ENCODE measurements around the gene ENTPD1. TPM values are rescaled to one million over a fixed set of nuclear protein-coding genes. Genes with fewer than 3 reads are reported as not detected.
A peak's percentile ranks its signal among the peaks of the same experiment; 100 is the strongest.

The ENTPD1 gene
- total RNA-seq, 1 donor from 2014 or later, result 34.5 TPM

DNA sequence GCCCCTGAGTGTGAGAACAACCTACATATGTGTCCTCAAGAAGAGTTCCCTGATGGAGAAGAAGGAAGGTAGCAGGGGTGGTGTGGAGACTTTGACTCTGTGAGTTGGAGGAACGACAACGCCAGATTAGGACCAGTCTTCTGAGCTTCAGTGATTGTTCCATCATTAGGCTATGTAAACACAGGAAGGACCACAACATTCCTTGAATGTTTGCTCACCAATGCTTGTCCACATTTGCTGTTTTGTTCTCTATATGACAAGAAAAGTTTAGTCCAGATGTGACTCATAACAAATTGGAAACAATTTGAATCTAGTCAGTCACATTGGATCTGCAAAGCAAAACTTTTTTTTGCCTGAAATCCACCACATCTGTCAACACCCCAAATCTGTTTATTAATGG is 62.7 kb downstream of the ENTPD1 start:
- H3K9me3 ChIP-seq, result no peaks in the 10 kb centered on the region
- TF ChIP-seq, protein P1, sequence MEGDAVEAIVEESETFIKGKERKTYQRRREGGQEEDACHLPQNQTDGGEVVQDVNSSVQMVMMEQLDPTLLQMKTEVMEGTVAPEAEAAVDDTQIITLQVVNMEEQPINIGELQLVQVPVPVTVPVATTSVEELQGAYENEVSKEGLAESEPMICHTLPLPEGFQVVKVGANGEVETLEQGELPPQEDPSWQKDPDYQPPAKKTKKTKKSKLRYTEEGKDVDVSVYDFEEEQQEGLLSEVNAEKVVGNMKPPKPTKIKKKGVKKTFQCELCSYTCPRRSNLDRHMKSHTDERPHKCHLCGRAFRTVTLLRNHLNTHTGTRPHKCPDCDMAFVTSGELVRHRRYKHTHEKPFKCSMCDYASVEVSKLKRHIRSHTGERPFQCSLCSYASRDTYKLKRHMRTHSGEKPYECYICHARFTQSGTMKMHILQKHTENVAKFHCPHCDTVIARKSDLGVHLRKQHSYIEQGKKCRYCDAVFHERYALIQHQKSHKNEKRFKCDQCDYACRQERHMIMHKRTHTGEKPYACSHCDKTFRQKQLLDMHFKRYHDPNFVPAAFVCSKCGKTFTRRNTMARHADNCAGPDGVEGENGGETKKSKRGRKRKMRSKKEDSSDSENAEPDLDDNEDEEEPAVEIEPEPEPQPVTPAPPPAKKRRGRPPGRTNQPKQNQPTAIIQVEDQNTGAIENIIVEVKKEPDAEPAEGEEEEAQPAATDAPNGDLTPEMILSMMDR (IDR thresholded peaks at IDR 0.05), result no peak
- no peaks in the 10 kb centered on the region for H3K36me3 ChIP-seq
- H3K27me3 ChIP-seq (ENCODE audit: low read depth), result no peaks in the 10 kb centered on the region
- H3K4me1 ChIP-seq, result peaks cover 29% of the 10 kb centered on the region
- intact Hi-C loops (cut with DNase I), result no loop called here
- H3K27ac ChIP-seq, result peak overlapping the region; percentile 7
- H3K4me3 ChIP-seq, result no peak overlapping the region
- DNase-seq, result no peak
- no peak for ATAC-seq

DNA sequence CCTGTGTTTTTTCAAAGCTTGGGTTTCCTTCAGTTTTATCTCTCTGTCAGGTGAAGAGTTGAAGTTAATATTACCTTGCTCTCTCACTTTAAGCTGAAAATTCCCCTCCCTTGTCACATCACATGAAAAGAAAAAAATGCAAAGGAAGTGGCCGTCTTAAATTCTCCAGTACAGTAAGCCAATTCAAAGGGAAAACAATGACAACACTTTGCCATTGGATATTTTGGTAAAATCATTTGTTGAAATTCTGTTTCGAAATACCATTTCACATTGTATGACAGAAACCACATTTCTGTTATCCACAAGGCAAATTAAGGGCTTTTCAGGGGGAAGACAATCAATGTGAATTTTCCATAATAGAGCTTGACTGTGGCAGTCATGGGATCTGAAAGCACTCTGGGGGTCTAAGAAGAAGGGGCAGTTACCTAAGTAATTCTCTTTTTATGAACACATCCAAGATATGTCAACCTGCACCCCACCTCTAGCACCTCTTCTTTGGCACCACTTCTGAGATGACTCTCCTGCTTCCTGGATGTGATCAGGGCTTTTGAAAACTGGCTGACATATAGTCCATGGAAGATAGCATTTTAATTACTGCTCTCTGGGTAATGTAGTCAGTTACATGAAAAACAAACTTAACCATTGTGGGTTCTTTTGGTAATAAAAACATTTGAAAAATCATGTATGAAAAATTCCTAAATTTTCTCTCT is 63.8 kb downstream of the ENTPD1 start:
- H3K4me3 ChIP-seq, result no peak overlapping the region
- no peak overlapping the region for H3K27ac ChIP-seq
- no peak for DNase-seq
- TF ChIP-seq, protein P1 (IDR thresholded peaks at IDR 0.05), result no peak
- ATAC-seq, result no peak
- no peaks in the 10 kb centered on the region for H3K36me3 ChIP-seq
- H3K4me1 ChIP-seq, result peaks cover 18% of the 10 kb centered on the region
- intact Hi-C loops (cut with DNase I), result no loop called here
- H3K9me3 ChIP-seq, result no peaks in the 10 kb centered on the region
- no peaks in the 10 kb centered on the region for H3K27me3 ChIP-seq (ENCODE audit: low read depth)

DNA sequence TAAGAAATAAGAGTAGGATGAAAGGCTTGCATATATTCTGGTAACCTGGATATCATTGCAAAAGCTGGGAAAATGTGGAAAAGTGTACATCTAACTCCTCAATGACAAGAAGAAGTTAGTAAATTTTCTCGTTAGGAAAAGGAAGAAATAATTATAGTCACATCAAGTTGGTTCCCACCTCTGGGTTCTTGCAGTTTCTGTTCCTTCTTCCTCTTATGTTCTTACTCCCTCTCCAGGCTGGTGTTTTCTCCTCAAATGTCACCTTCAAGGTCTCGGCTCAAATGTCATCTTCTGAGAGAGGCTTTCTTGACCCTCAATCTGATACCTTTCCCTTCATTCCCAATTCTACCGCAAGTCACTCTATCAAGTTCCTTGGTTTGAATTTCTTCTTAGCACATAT is 64.4 kb downstream of the ENTPD1 start:
- Histone ChIP-seq H3K27me3 (ENCODE audit: low read depth) (no peaks in the 10 kb centered on the region), H3K36me3 (no peaks in the 10 kb centered on the region), H3K9me3 (no peaks in the 10 kb centered on the region), H3K4me1 (peaks cover 17% of the 10 kb centered on the region), H3K27ac (no peak overlapping the region), H3K4me3 (no peak overlapping the region)
- TF ChIP-seq, protein P1 (IDR thresholded peaks at IDR 0.05), result no peak
- intact Hi-C loops (cut with DNase I), result no loop called here
- ATAC-seq (no peak), DNase-seq (no peak)

DNA sequence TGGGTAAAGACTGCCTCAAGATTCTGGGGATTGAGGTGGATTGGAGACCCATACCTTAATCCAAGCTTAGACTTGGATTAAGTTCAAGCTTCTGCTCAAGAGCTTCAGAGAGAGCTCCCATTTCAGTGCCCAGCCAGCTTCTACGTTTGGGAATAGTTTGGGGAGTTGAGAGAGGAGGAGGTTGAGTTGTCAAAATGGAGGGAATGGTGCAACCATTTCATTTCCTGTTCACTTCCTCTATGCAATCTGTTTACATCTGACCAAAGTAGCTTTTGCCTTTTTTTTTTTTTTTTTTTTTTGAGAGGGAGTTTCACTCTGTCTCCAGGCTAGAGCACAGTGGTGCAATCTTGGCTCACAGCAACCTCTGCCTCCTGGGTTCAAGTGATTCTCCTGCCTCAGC is 65.8 kb downstream of the ENTPD1 start:
- no peak for DNase-seq
- intact Hi-C loops (cut with DNase I), result no loop called here
- Histone ChIP-seq H3K27me3 (ENCODE audit: low read depth) (no peaks in the 10 kb centered on the region), H3K9me3 (no peaks in the 10 kb centered on the region), H3K36me3 (no peaks in the 10 kb centered on the region), H3K27ac (no peak overlapping the region), H3K4me3 (no peak overlapping the region), H3K4me1 (peaks cover 17% of the 10 kb centered on the region)
- ATAC-seq, result peak in 1 of 2 donors; percentile 24
- TF ChIP-seq, protein P1 (IDR thresholded peaks at IDR 0.05), result no peak

DNA sequence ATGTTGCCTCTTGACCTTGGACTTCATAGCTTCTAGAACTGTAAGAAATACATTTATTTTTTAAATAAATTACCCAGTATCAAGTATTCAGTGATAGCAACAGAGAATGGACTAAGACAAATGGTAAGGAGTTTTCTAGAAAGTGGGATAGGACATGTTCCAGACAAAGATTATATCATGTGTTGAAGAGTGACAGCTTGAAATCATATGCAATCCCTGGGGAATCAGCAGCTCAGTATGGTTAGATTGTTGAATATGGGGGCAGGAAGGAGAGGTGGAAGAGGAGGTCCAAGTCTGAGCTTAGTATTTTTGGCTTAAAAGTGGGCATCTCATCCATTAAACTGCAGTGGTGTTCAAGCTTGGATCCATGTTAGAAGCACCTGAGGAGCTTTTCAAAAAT is 74.1 kb downstream of the ENTPD1 start:
- DNase-seq (no peak), ATAC-seq (no peak)
- H3K27ac ChIP-seq, result no peak overlapping the region
- H3K4me3 ChIP-seq, result no peak overlapping the region
- peaks cover 10% of the 10 kb centered on the region for H3K4me1 ChIP-seq
- H3K36me3 ChIP-seq, result no peaks in the 10 kb centered on the region
- H3K27me3 ChIP-seq (ENCODE audit: low read depth), result no peaks in the 10 kb centered on the region
- no peaks in the 10 kb centered on the region for H3K9me3 ChIP-seq
- intact Hi-C loops (cut with DNase I), result no loop called here
- TF ChIP-seq, protein P1 (IDR thresholded peaks at IDR 0.05), result no peak
